Measurements from ENCODE around the gene KCMF1. TPM values are rescaled to one million over a fixed set of nuclear protein-coding genes. Genes with fewer than 3 reads are reported as not detected.

The KCMF1 gene
- total and polyA plus RNA-seq, 10 of the 15 experiments (the other 5 are each of a cell fraction or from before 2014, with no cell fraction given), result 8.4 to 124 (median 43.0) TPM

- no peaks in the 10 kb centered on the region for H4K20me1 ChIP-seq (ENCODE audit: control insufficient read depth, insufficient read depth)
- no peak overlapping the region for H3K27ac ChIP-seq (ENCODE audit: control insufficient read depth, insufficient read depth)
- no peak overlapping the region for H2AFZ ChIP-seq (ENCODE audit: control insufficient read depth, low read depth, low read length)
- in situ Hi-C loops (cut with MboI), result no loop called here
- FAIRE-seq, result peak; percentile 44
- ChIA-PET SMC1A (ENCODE audit: uncharacterized antibody, unreplicated experiment) (interaction anchor here (0.7 to 1.4 kb wide), 12 partner anchors 9 to 276 kb away, joined by 3 to 9 read pairs (median 4); no protein-coding TSS in a partner anchor), CTCF (interaction anchor here (0.6 to 2.5 kb wide), 37 partner anchors 8 to 541 kb away, joined by 3 to 15 read pairs (median 4); partner anchors contain the start of gene MAT2A), POLR2A (interaction anchor here (0.5 to 1.2 kb wide), 4 partner anchors 10 to 277 kb away, joined by 3 to 8 read pairs (median 5); no protein-coding TSS in a partner anchor), RAD21 (ENCODE audit: unreplicated experiment) (interaction anchor here (0.7 to 1.6 kb wide), 12 partner anchors 14 to 149 kb away, joined by 3 to 8 read pairs (median 4); no protein-coding TSS in a partner anchor)
- H3K4me3 ChIP-seq, result no peak overlapping the region
- no TSS peak for BruUV-seq (replicated peaks)
- H3K36me3 ChIP-seq (ENCODE audit: control insufficient read depth in 2 of 2, insufficient read depth in 2 of 2, low read length in 1 of 2), result peaks cover 0 to 3% of the 10 kb centered on the region in 2 experiments; a peak in 1 of 4 replicates
- ATAC-seq, result 0 out of 3 replicates have a peak, but pooled peaks have one; percentile 20
- TF ChIP-seq SMC3 (IDR thresholded peaks at IDR 0.05; ENCODE audit: borderline replicate concordance, low read length), result peak; percentile 9; the same call in 1 of the 2 replicates
- TF ChIP-seq NFIC (IDR thresholded peaks at IDR 0.05; ENCODE audit: low read depth, low read length), result 0 out of 2 replicates have a peak, but pooled peaks have one; percentile 4
- peak in 2 of 3 experiments; percentile 3 to 23; a peak in 2 of 6 replicates for TF ChIP-seq CTCF (IDR thresholded peaks at IDR 0.05 in 2 of 3, conservative IDR thresholded peaks at IDR 0.05 in 1 of 3; ENCODE audit: control insufficient read depth in 2 of 3, extremely low read depth in 1 of 3, insufficient read depth in 1 of 3, low read depth in 3 of 3, low read length in 3 of 3)
- no peak for TF ChIP-seq CHD2 (IDR thresholded peaks at IDR 0.05; ENCODE audit: borderline replicate concordance, low read depth, low read length)
- no peak for TF ChIP-seq BCL3 (IDR thresholded peaks at IDR 0.05; ENCODE audit: borderline replicate concordance, insufficient read depth, low read depth, low read length, poor library complexity, severe bottlenecking)
- no peaks in the 10 kb centered on the region for H3K9me3 ChIP-seq (replicated peaks; ENCODE audit: control insufficient read depth, insufficient read depth, low read length)
- peaks cover 85% of the 10 kb centered on the region for H3K79me2 ChIP-seq (ENCODE audit: control insufficient read depth, insufficient read depth, low read length)
- no peak overlapping the region for H3K4me2 ChIP-seq (ENCODE audit: control insufficient read depth, insufficient read depth)
- no peak for DNase-seq (ENCODE audit: low read depth, low spot score)
- 8% methylated on average over 5 of the region's 5 CpGs for WGBS (ENCODE audit: insufficient coverage, insufficient replicate concordance, low lambda C conversion rate, missing lambda C conversion rate)
- H3K9ac ChIP-seq (ENCODE audit: control insufficient read depth, insufficient read depth, low read length), result no peak overlapping the region
- peaks cover 13% of the 10 kb centered on the region; the same call in 1 of the 2 replicates for H3K4me1 ChIP-seq (ENCODE audit: control insufficient read depth, insufficient read depth, low read length)
- intact Hi-C loops (cut with micrococcal nuclease; ENCODE audit: unreplicated experiment), result no loop called here
- no peaks in the 10 kb centered on the region for H3K27me3 ChIP-seq (replicated peaks in 1 of 2; ENCODE audit: control insufficient read depth in 2 of 2, insufficient read depth in 2 of 2, low read length in 1 of 2)
These were observed 46.6 kb downstream of the KCMF1 start for GRCh38 chr2:85017411-85018048.
